ENCODE measurements around the gene PLOD3. TPM values are rescaled to one million over a fixed set of nuclear protein-coding genes. Genes with fewer than 3 reads are reported as not detected.

Gene PLOD3
- total RNA-seq, 1 donor from 2014 or later, result 161 TPM

DNA sequence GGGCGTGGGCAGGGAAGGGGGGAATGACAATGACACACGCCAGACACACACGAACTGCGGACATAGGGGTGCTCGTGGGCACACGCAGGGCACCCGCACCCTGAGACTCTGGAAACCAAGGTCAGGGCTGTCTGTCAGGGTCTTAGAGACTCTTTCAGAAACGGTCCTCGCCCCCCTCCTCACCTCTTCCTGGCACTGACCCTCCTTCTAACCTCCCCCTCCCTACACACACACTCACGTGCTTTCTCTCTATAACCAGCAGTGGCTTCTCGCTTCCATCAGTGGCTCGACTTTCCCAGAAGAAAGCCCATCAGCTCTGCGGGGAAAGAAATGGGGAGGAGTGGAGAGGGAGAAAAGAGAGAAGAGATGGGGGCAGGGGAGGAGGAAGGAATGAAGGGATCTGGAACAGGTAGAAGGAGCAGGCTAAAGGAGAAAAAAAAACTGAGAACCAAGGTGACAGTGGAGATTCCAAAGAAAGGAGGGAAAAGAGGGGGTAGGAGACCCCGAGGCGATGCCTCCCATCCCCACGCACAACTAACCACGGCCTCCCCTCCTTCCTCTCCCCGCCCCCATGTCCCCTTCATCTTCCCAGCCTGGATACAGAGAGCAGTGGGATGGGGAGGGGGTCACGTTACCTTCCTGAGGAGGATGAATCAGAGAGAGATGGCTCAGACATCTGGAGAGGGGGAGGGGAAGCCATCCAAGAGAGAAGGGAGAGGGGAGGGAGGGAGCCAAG, 50.3 kb downstream of the PLOD3 start:
- peak; percentile 25 for TF ChIP-seq EZH2 (IDR thresholded peaks at IDR 0.05; ENCODE audit: insufficient read depth, low read length)
- no peak for TF ChIP-seq CTCF (IDR thresholded peaks at IDR 0.05; ENCODE audit: insufficient read depth, low read depth, low read length)
- DNase-seq (ENCODE audit: low read depth), result no peak
- H3K9me3 ChIP-seq (ENCODE audit: insufficient read depth, low read depth, low read length), result no peaks in the 10 kb centered on the region
- Mint-ChIP-seq H3K27ac (ENCODE audit: unreplicated experiment) (peak overlapping the region; percentile 42), H3K36me3 (ENCODE audit: low read depth, unreplicated experiment) (no peaks in the 10 kb centered on the region), H3K27me3 (ENCODE audit: low read depth, unreplicated experiment) (peaks cover 22% of the 10 kb centered on the region), H3K4me3 (ENCODE audit: unreplicated experiment) (peak overlapping the region; percentile 71), H3K4me1 (ENCODE audit: low read depth, unreplicated experiment) (peaks cover 48% of the 10 kb centered on the region), H3K9me3 (ENCODE audit: unreplicated experiment) (peaks cover 11% of the 10 kb centered on the region)
- no peak overlapping the region for H3K27ac ChIP-seq (ENCODE audit: low read depth, low read length)
- H3K27me3 ChIP-seq (ENCODE audit: insufficient read depth, low read length), result peaks cover 41% of the 10 kb centered on the region
- H3K4me3 ChIP-seq (ENCODE audit: insufficient read depth, low read depth, low read length), result no peak overlapping the region
- peaks cover 69% of the 10 kb centered on the region for H3K4me1 ChIP-seq (ENCODE audit: insufficient read depth, low read length)
- no peak overlapping the region for H2AFZ ChIP-seq (ENCODE audit: low read depth, low read length)
- H4K20me1 ChIP-seq (ENCODE audit: insufficient read depth, low read length), result peaks cover 30% of the 10 kb centered on the region
- no peak for FAIRE-seq
- H3K9ac ChIP-seq (ENCODE audit: low read length), result no peak overlapping the region
- H3K4me2 ChIP-seq (ENCODE audit: low read length), result peak overlapping the region; percentile 80
- H3K36me3 ChIP-seq (ENCODE audit: insufficient read depth, low read length), result no peaks in the 10 kb centered on the region
- H3K79me2 ChIP-seq (ENCODE audit: insufficient read depth, low read length), result no peaks in the 10 kb centered on the region

- H3K36me3 Mint-ChIP-seq (ENCODE audit: low read depth, unreplicated experiment), result no peaks in the 10 kb centered on the region
- no peaks in the 10 kb centered on the region for H3K36me3 ChIP-seq (ENCODE audit: insufficient read depth, low read length)
- H3K27me3 Mint-ChIP-seq (ENCODE audit: low read depth, unreplicated experiment), result peaks cover 17% of the 10 kb centered on the region
- FAIRE-seq, result no peak
- H3K27ac ChIP-seq (ENCODE audit: low read depth, low read length), result no peak overlapping the region
- H3K27ac Mint-ChIP-seq (ENCODE audit: unreplicated experiment), result no peak overlapping the region
- peaks cover 46% of the 10 kb centered on the region for H3K4me1 Mint-ChIP-seq (ENCODE audit: low read depth, unreplicated experiment)
- peak overlapping the region; percentile 91 for H3K4me2 ChIP-seq (ENCODE audit: low read length)
- H3K9me3 ChIP-seq (ENCODE audit: insufficient read depth, low read depth, low read length), result no peaks in the 10 kb centered on the region
- peak overlapping the region; percentile 71 for H3K4me3 Mint-ChIP-seq (ENCODE audit: unreplicated experiment)
- no peak overlapping the region for H3K9ac ChIP-seq (ENCODE audit: low read length)
- no peak for DNase-seq (ENCODE audit: low read depth)
- peaks cover 11% of the 10 kb centered on the region for H3K9me3 Mint-ChIP-seq (ENCODE audit: unreplicated experiment)
- H3K27me3 ChIP-seq (ENCODE audit: insufficient read depth, low read length), result peaks cover 36% of the 10 kb centered on the region
- no peak overlapping the region for H3K4me3 ChIP-seq (ENCODE audit: insufficient read depth, low read depth, low read length)
- no peaks in the 10 kb centered on the region for H3K79me2 ChIP-seq (ENCODE audit: insufficient read depth, low read length)
- H4K20me1 ChIP-seq (ENCODE audit: insufficient read depth, low read length), result peaks cover 35% of the 10 kb centered on the region
- TF ChIP-seq CTCF (IDR thresholded peaks at IDR 0.05; ENCODE audit: insufficient read depth, low read depth, low read length) (no peak), EZH2 (IDR thresholded peaks at IDR 0.05; ENCODE audit: insufficient read depth, low read length) (no peak)
- H2AFZ ChIP-seq (ENCODE audit: low read depth, low read length), result no peak overlapping the region
- peaks cover 67% of the 10 kb centered on the region for H3K4me1 ChIP-seq (ENCODE audit: insufficient read depth, low read length)
Observed at GRCh38 chr7:101166648-101166908, 50.8 kb downstream of the PLOD3 start.

DNA sequence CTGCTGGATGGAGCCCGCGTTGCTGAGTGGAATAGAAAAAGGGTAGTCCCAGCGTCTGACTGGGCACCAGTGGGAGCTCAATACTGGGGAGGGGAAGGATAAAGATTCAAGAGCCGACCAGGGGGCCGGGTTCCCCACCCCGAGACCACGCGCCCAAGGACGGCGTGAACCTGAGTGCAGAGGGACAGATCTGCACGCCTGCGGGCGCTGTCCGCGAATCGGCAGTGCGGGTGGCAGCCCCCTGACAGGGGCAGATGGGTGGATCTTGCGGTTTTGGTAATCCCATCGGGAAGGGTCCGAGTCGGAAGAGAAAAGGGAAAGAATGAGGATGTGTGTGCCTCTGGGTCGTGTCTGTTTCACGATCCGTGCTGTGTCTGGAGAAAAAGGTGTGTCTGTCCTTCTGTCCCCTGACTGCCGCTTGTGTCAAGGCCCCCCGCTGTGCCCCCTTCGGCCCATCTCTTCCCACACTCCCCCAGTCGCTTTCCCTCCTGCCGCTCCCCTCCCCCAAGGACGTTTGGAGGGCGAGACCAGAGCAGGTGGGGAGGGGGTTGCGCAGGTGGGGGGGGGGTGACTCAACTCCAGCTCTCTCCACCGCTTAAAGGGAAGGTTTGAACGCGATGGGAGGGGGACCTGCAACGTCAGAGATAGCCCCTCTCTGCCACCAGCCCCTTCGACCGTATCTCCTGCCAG, 51.3 kb downstream of the PLOD3 start:
- Histone ChIP-seq H3K9me3 (ENCODE audit: insufficient read depth, low read depth, low read length) (no peaks in the 10 kb centered on the region), H3K9ac (ENCODE audit: low read length) (no peak overlapping the region), H3K36me3 (ENCODE audit: insufficient read depth, low read length) (peaks cover 3% of the 10 kb centered on the region), H3K4me1 (ENCODE audit: insufficient read depth, low read length) (peaks cover 67% of the 10 kb centered on the region), H3K4me2 (ENCODE audit: low read length) (peak overlapping the region; percentile 91), H4K20me1 (ENCODE audit: insufficient read depth, low read length) (peaks cover 40% of the 10 kb centered on the region), H3K4me3 (ENCODE audit: insufficient read depth, low read depth, low read length) (peak overlapping the region; percentile 41), H3K79me2 (ENCODE audit: insufficient read depth, low read length) (no peaks in the 10 kb centered on the region), H2AFZ (ENCODE audit: low read depth, low read length) (peak overlapping the region; percentile 13), H3K27me3 (ENCODE audit: insufficient read depth, low read length) (peaks cover 32% of the 10 kb centered on the region), H3K27ac (ENCODE audit: low read depth, low read length) (no peak overlapping the region)
- peaks cover 2% of the 10 kb centered on the region for H3K36me3 Mint-ChIP-seq (ENCODE audit: low read depth, unreplicated experiment)
- no peak for DNase-seq (ENCODE audit: low read depth)
- H3K27me3 Mint-ChIP-seq (ENCODE audit: low read depth, unreplicated experiment), result peaks cover 12% of the 10 kb centered on the region
- TF ChIP-seq CTCF (IDR thresholded peaks at IDR 0.05; ENCODE audit: insufficient read depth, low read depth, low read length) (no peak), EZH2 (IDR thresholded peaks at IDR 0.05; ENCODE audit: insufficient read depth, low read length) (peak; percentile 41)
- peaks cover 7% of the 10 kb centered on the region for H3K9me3 Mint-ChIP-seq (ENCODE audit: unreplicated experiment)
- H3K27ac Mint-ChIP-seq (ENCODE audit: unreplicated experiment), result peak overlapping the region; percentile 30
- peak overlapping the region; percentile 80 for H3K4me3 Mint-ChIP-seq (ENCODE audit: unreplicated experiment)
- FAIRE-seq, result no peak
- peaks cover 46% of the 10 kb centered on the region for H3K4me1 Mint-ChIP-seq (ENCODE audit: low read depth, unreplicated experiment)
